Lower leg skin (tissue), 3 donors: Measurements from ENCODE around the gene SLC39A6.

Experiments used
- POLR2A ChIP-seq, 2 donors: fragments of 450-650 bp; IDR thresholded peaks; one replicate each; pipeline ENCODE4 v1.6.1; 2016 to 2017; ENCODE audit warnings: antibody characterized with exemption in 2 of 2, mild to moderate bottlenecking in 1 of 2, moderate library complexity in 1 of 2
- TF ChIP-seq, protein P1 (sequence below), 3 donors: fragments of 450-650 bp; IDR thresholded peaks; one replicate each; pipeline ENCODE4 v1.5.1; 2016; ENCODE audit warnings: antibody characterized with exemption in 3 of 3, mild to moderate bottlenecking in 3 of 3, moderate library complexity in 2 of 3

DNA sequence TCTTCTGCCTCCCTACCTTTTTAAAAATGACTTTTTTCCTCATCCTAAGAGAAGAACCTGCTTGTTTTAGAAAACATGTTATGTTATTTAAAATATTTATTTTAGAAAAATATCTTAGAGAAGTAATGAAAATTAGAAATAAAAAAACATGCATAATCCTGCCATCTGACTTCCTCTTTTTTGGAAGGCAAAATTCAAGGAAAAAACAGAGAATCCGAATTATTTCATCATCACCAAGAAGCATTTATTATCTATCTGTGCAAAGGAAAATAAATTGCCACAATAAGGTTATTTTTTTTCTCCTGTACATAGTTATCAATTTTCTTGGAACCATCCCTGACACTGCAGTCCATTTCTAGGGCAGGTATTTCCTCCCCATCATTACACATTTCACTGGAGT is 14.4 kb downstream of the SLC39A6 start:
- TF ChIP-seq, protein P1, sequence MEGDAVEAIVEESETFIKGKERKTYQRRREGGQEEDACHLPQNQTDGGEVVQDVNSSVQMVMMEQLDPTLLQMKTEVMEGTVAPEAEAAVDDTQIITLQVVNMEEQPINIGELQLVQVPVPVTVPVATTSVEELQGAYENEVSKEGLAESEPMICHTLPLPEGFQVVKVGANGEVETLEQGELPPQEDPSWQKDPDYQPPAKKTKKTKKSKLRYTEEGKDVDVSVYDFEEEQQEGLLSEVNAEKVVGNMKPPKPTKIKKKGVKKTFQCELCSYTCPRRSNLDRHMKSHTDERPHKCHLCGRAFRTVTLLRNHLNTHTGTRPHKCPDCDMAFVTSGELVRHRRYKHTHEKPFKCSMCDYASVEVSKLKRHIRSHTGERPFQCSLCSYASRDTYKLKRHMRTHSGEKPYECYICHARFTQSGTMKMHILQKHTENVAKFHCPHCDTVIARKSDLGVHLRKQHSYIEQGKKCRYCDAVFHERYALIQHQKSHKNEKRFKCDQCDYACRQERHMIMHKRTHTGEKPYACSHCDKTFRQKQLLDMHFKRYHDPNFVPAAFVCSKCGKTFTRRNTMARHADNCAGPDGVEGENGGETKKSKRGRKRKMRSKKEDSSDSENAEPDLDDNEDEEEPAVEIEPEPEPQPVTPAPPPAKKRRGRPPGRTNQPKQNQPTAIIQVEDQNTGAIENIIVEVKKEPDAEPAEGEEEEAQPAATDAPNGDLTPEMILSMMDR (IDR thresholded peaks at IDR 0.05): no peak
- TF ChIP-seq POLR2A (IDR thresholded peaks at IDR 0.05): no peak
